Mesendoderm (in vitro differentiated cells): ENCODE data around the gene SIMC1.

Source experiments
- DNase-seq: peaks from one replicate; pipeline ENCODE4 v3.0.0; 2013
- H2AK5ac ChIP-seq: 2 replicates; pipeline ENCODE4 v1.6.1; 2013; ENCODE audit warnings: low read length, inconsistent platforms
- H2BK120ac ChIP-seq: 2 replicates; pipeline ENCODE4 v1.6.1; 2013; ENCODE audit warnings: low read depth, mild to moderate bottlenecking, low read length, moderate library complexity, mixed read lengths
- H2BK15ac ChIP-seq: replicated peaks from 2 replicates; pipeline ENCODE4 v1.6.1; 2013; ENCODE audit warnings: low read depth, mild to moderate bottlenecking, moderate library complexity
- H2BK5ac ChIP-seq: 2 replicates; pipeline ENCODE4 v1.6.1; 2013; ENCODE audit warnings: low read length, inconsistent platforms
- H3K18ac ChIP-seq: 2 replicates; pipeline ENCODE4 v1.6.1; 2013; ENCODE audit warnings: mild to moderate bottlenecking, low read length, mixed read lengths
- H3K23ac ChIP-seq: one replicate; pipeline ENCODE4 v1.6.1; 2013; ENCODE audit warnings: low read length
- H3K27ac ChIP-seq: 2 replicates; pipeline ENCODE4 v1.5.1; 2013; ENCODE audit warnings: low read depth, mild to moderate bottlenecking, inconsistent platforms, low read length, moderate library complexity
- H3K27me3 ChIP-seq: 2 replicates; pipeline ENCODE4 v1.6.1; 2013; ENCODE audit warnings: low read length, control low read depth, mild to moderate bottlenecking, inconsistent platforms; ENCODE audit not compliant: insufficient read depth, poor library complexity
- H3K36me3 ChIP-seq: 2 replicates; pipeline ENCODE4 v1.6.1; 2013; ENCODE audit warnings: low read length, inconsistent platforms; ENCODE audit not compliant: control insufficient read depth, insufficient read depth
- H3K4ac ChIP-seq: one replicate; pipeline ENCODE4 v1.6.1; 2013; ENCODE audit warnings: low read depth, mild to moderate bottlenecking, low read length, moderate library complexity
- H3K4me1 ChIP-seq: 2 replicates; pipeline ENCODE4 v1.6.1; 2013; ENCODE audit warnings: low read depth, low read length, inconsistent platforms; ENCODE audit not compliant: control insufficient read depth
- H3K4me2 ChIP-seq: 2 replicates; pipeline ENCODE4 v1.6.1; 2013; ENCODE audit warnings: low read length
- H3K4me3 ChIP-seq: 2 replicates; pipeline ENCODE4 v1.5.1; 2013; ENCODE audit warnings: mild to moderate bottlenecking, low read length
- H3K56ac ChIP-seq: one replicate; pipeline ENCODE4 v1.6.1; 2013; ENCODE audit warnings: low read length
- H3K79me1 ChIP-seq: 2 replicates; pipeline ENCODE4 v1.6.1; 2013; ENCODE audit warnings: low read length, inconsistent platforms
- H3K79me2 ChIP-seq: 2 replicates; pipeline ENCODE4 v1.6.1; 2013; ENCODE audit warnings: mild to moderate bottlenecking, low read length; ENCODE audit not compliant: control insufficient read depth, insufficient read depth
- H3K9ac ChIP-seq: 2 replicates; pipeline ENCODE4 v1.6.1; 2013; ENCODE audit warnings: low read length, inconsistent platforms
- H4K5ac ChIP-seq: one replicate; pipeline ENCODE4 v1.6.1; 2013; ENCODE audit warnings: low read length
- H4K8ac ChIP-seq: one replicate; pipeline ENCODE4 v1.6.1; 2013; ENCODE audit warnings: low read depth, mild to moderate bottlenecking, control low read depth, low read length, moderate library complexity
- WGBS: extraction: QIAGEN DNeasy Blood & Tissue Kit; methylation state at CpG from one replicate; pipeline ENCODE4 v1.1.7; 2013; ENCODE audit warnings: low lambda C conversion rate, missing lambda C conversion rate; ENCODE audit not compliant: insufficient coverage; ENCODE audit errors: extremely low coverage; 5-methylcytosine and 5-hydroxymethylcytosine counted together

Gene SIMC1

GRCh38 chr5:176382721-176383120, 144.5 kb downstream of the SIMC1 start:
- Histone ChIP-seq H3K4ac (no peak overlapping the region), H3K27ac (no peak overlapping the region), H2AK5ac (no peak overlapping the region), H4K5ac (no peak overlapping the region), H3K36me3 (peaks cover 13% of the 10 kb centered on the region), H3K4me2 (no peak overlapping the region), H4K8ac (no peak overlapping the region), H3K27me3 (no peaks in the 10 kb centered on the region), H3K79me1 (peaks cover 9% of the 10 kb centered on the region), H3K4me1 (peaks cover 2% of the 10 kb centered on the region), H2BK15ac (no peak overlapping the region), H3K56ac (no peak overlapping the region), H3K79me2 (peaks cover 14% of the 10 kb centered on the region), H3K23ac (no peak overlapping the region), H2BK5ac (no peak overlapping the region), H3K4me3 (no peak overlapping the region), H3K18ac (no peak overlapping the region), H3K9ac (no peak overlapping the region), H2BK120ac (no peak overlapping the region)
- DNase-seq, result no peak
- no CpG with 5 or more reads among the region's 3 CpGs for WGBS

- Histone ChIP-seq H3K23ac (no peak overlapping the region), H3K79me1 (peaks cover 13% of the 10 kb centered on the region), H2BK5ac (no peak overlapping the region), H2AK5ac (no peak overlapping the region), H3K4me3 (no peak overlapping the region), H2BK120ac (no peak overlapping the region), H3K4me2 (no peak overlapping the region), H3K18ac (no peak overlapping the region), H4K5ac (no peak overlapping the region), H3K36me3 (peaks cover 13% of the 10 kb centered on the region), H3K56ac (no peak overlapping the region), H3K4me1 (peaks cover 2% of the 10 kb centered on the region), H3K4ac (no peak overlapping the region), H4K8ac (no peak overlapping the region), H3K27me3 (no peaks in the 10 kb centered on the region), H3K9ac (no peak overlapping the region), H3K79me2 (peaks cover 20% of the 10 kb centered on the region), H2BK15ac (no peak overlapping the region), H3K27ac (no peak overlapping the region)
- no CpG with 5 or more reads among the region's 15 CpGs for WGBS
- no peak for DNase-seq
These were observed 145.2 kb downstream of the SIMC1 start for GRCh38 chr5:176383248-176383905.

- Histone ChIP-seq H3K23ac (no peak overlapping the region), H3K9ac (no peak overlapping the region), H4K5ac (no peak overlapping the region), H2BK120ac (no peak overlapping the region), H3K4me3 (no peak overlapping the region), H3K4ac (no peak overlapping the region), H2BK5ac (no peak overlapping the region), H3K4me2 (no peak overlapping the region), H3K27ac (no peak overlapping the region), H3K56ac (no peak overlapping the region), H3K27me3 (no peaks in the 10 kb centered on the region), H3K4me1 (peaks cover 2% of the 10 kb centered on the region), H3K36me3 (peaks cover 13% of the 10 kb centered on the region), H2AK5ac (no peak overlapping the region), H4K8ac (no peak overlapping the region), H3K18ac (no peak overlapping the region), H2BK15ac (no peak overlapping the region), H3K79me1 (peaks cover 13% of the 10 kb centered on the region), H3K79me2 (peaks cover 20% of the 10 kb centered on the region)
- WGBS, result no CpG with 5 or more reads among the region's 9 CpGs
- no peak for DNase-seq
These were observed 145.7 kb downstream of the SIMC1 start for GRCh38 chr5:176383961-176384360.

GRCh38 chr5:176384366-176384930, 146.2 kb downstream of the SIMC1 start:
- H3K4ac ChIP-seq, result no peak overlapping the region
- H3K18ac ChIP-seq, result no peak overlapping the region
- no peak for DNase-seq
- no peak overlapping the region for H3K4me3 ChIP-seq
- H3K36me3 ChIP-seq, result peaks cover 13% of the 10 kb centered on the region
- no CpG with 5 or more reads among the region's 8 CpGs for WGBS
- no peak overlapping the region for H3K4me2 ChIP-seq
- no peak overlapping the region for H3K27ac ChIP-seq
- H3K79me1 ChIP-seq, result peaks cover 13% of the 10 kb centered on the region
- no peak overlapping the region for H4K5ac ChIP-seq
- no peak overlapping the region for H2BK120ac ChIP-seq
- no peak overlapping the region for H2BK15ac ChIP-seq
- H3K4me1 ChIP-seq, result peaks cover 2% of the 10 kb centered on the region
- peaks cover 20% of the 10 kb centered on the region for H3K79me2 ChIP-seq
- no peaks in the 10 kb centered on the region for H3K27me3 ChIP-seq
- H3K9ac ChIP-seq, result no peak overlapping the region
- no peak overlapping the region for H2BK5ac ChIP-seq
- no peak overlapping the region for H3K56ac ChIP-seq
- no peak overlapping the region for H2AK5ac ChIP-seq
- H3K23ac ChIP-seq, result no peak overlapping the region
- H4K8ac ChIP-seq, result no peak overlapping the region

DNA sequence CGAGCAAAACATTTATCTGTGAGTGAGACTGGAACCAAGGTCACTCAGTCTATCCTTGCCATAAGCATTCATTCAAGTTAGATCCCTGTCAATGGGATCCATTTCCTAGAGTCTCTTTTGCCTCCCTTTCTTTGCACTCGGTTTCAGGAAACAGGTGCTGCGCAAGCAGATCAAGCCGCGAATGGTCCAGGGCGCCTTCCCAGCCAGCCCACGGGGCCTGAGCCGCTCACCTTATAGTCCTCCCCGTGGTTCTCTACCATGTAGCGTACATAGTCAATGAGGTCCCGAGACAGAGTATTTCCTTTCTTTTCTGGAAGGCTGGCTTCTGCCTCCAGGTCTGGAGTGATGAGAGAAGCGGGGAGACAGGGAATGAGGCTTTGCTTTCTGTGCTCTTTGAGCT, 146.8 kb downstream of the SIMC1 start:
- DNase-seq, result no peak
- H3K18ac ChIP-seq, result no peak overlapping the region
- no peaks in the 10 kb centered on the region for H3K27me3 ChIP-seq
- H3K4ac ChIP-seq, result no peak overlapping the region
- H4K8ac ChIP-seq, result no peak overlapping the region
- H3K56ac ChIP-seq, result no peak overlapping the region
- no peak overlapping the region for H2BK5ac ChIP-seq
- peaks cover 2% of the 10 kb centered on the region for H3K4me1 ChIP-seq
- no peak overlapping the region for H4K5ac ChIP-seq
- H2BK15ac ChIP-seq, result no peak overlapping the region
- no peak overlapping the region for H3K4me3 ChIP-seq
- peaks cover 13% of the 10 kb centered on the region for H3K79me1 ChIP-seq
- H3K36me3 ChIP-seq, result peaks cover 13% of the 10 kb centered on the region
- H3K27ac ChIP-seq, result no peak overlapping the region
- H2BK120ac ChIP-seq, result no peak overlapping the region
- WGBS, result no CpG with 5 or more reads among the region's 12 CpGs
- H3K23ac ChIP-seq, result no peak overlapping the region
- peaks cover 20% of the 10 kb centered on the region for H3K79me2 ChIP-seq
- H3K9ac ChIP-seq, result no peak overlapping the region
- no peak overlapping the region for H3K4me2 ChIP-seq
- H2AK5ac ChIP-seq, result no peak overlapping the region

- peaks cover 13% of the 10 kb centered on the region for H3K79me1 ChIP-seq
- H2BK15ac ChIP-seq, result no peak overlapping the region
- peaks cover 2% of the 10 kb centered on the region for H3K4me1 ChIP-seq
- H3K56ac ChIP-seq, result peak overlapping the region; percentile 22
- DNase-seq, result no peak
- no peak overlapping the region for H3K4ac ChIP-seq
- H3K4me2 ChIP-seq, result no peak overlapping the region
- no peak overlapping the region for H2BK120ac ChIP-seq
- peak overlapping the region; percentile 51 for H3K9ac ChIP-seq
- H3K27ac ChIP-seq, result no peak overlapping the region
- no peak overlapping the region for H4K8ac ChIP-seq
- no peak overlapping the region for H3K23ac ChIP-seq
- no CpG with 5 or more reads among the region's 1 CpG for WGBS
- peaks cover 20% of the 10 kb centered on the region for H3K79me2 ChIP-seq
- no peak overlapping the region for H2AK5ac ChIP-seq
- H3K36me3 ChIP-seq, result peaks cover 11% of the 10 kb centered on the region
- H3K4me3 ChIP-seq, result no peak overlapping the region
- no peak overlapping the region for H3K18ac ChIP-seq
- H4K5ac ChIP-seq, result no peak overlapping the region
- H3K27me3 ChIP-seq, result no peaks in the 10 kb centered on the region
- no peak overlapping the region for H2BK5ac ChIP-seq
These were observed 148.3 kb downstream of the SIMC1 start for GRCh38 chr5:176386491-176386890.
